ENCODE data around the gene PPP2R2B.
"Not testable (repeated sequence)": the region's sequence is repeated elsewhere in the genome, so short reads cannot be mapped to it uniquely, and the experiment has no call there.

The PPP2R2B gene

GRCh38 chr5:146731909-146732659 lies 146.5 kb downstream of the PPP2R2B start:
- no peak for DNase-seq

GRCh38 chr5:146728746-146729145 lies 149.8 kb downstream of the PPP2R2B start:
- not testable (repeated sequence) for DNase-seq

GRCh38 chr5:146726891-146727290 lies 151.7 kb downstream of the PPP2R2B start:
- DNase-seq = no peak

- DNase-seq = no peak
Observed at GRCh38 chr5:146726020-146726419, 152.5 kb downstream of the PPP2R2B start.

- DNase-seq = no peak
Observed at GRCh38 chr5:146725025-146725424, 153.5 kb downstream of the PPP2R2B start.

GRCh38 chr5:146722361-146722779 lies 156.2 kb downstream of the PPP2R2B start:
- DNase-seq = no peak

- DNase-seq = no peak
Observed at GRCh38 chr5:146721073-146721815, 157.3 kb downstream of the PPP2R2B start.

- no peak for DNase-seq
Observed at GRCh38 chr5:146720107-146720506, 158.4 kb downstream of the PPP2R2B start.

GRCh38 chr5:146719179-146719578 lies 159.4 kb downstream of the PPP2R2B start:
- DNase-seq = no peak

GRCh38 chr5:146718609-146719008 lies 159.9 kb downstream of the PPP2R2B start:
- DNase-seq = no peak

- DNase-seq = no peak
Observed at GRCh38 chr5:146717951-146718350, 160.6 kb downstream of the PPP2R2B start.

- DNase-seq = no peak
Observed at GRCh38 chr5:146716636-146717035, 161.9 kb downstream of the PPP2R2B start.

- DNase-seq = no peak
Observed at GRCh38 chr5:146710348-146710747, 168.2 kb downstream of the PPP2R2B start.

- no peak for DNase-seq
Observed at GRCh38 chr5:146707316-146707715, 171.2 kb downstream of the PPP2R2B start.

GRCh38 chr5:146706321-146706972 lies 172.1 kb downstream of the PPP2R2B start:
- no peak for DNase-seq

- DNase-seq = no peak
Observed at GRCh38 chr5:146704949-146705665, 173.4 kb downstream of the PPP2R2B start.

- DNase-seq = no peak
Observed at GRCh38 chr5:146703899-146704298, 174.7 kb downstream of the PPP2R2B start.

GRCh38 chr5:146703499-146703898 lies 175.1 kb downstream of the PPP2R2B start:
- DNase-seq = no peak

GRCh38 chr5:146699664-146700418 lies 178.7 kb downstream of the PPP2R2B start:
- no peak for DNase-seq

- DNase-seq = no peak
Observed at GRCh38 chr5:146699138-146699537, 179.4 kb downstream of the PPP2R2B start.

GRCh38 chr5:146698651-146699050 lies 179.9 kb downstream of the PPP2R2B start:
- no peak for DNase-seq

- no peak for DNase-seq
Observed at GRCh38 chr5:146697211-146697610, 181.3 kb downstream of the PPP2R2B start.

All from CD4-positive, alpha-beta T cell treated with Interferon gamma for 1 hour (primary cell).